ENCODE data around the gene ADAM8. TPM values are rescaled to one million over a fixed set of nuclear protein-coding genes. Genes with fewer than 3 reads are reported as not detected.

ADAM8 gene
- total and polyA plus RNA-seq, 2 donors (not counting 1 experiment from before 2014, with no cell fraction given), result 116 to 196 TPM

GRCh38 chr10:133241501-133242205 lies 35.0 kb downstream of the ADAM8 start:
- peak overlapping the region in 4 of 5 experiments; percentile 57 to 70 (median 65) for H3K4me3 ChIP-seq (ENCODE audit: control extremely low read depth in 1 of 5, extremely low read depth in 1 of 5, insufficient read depth in 1 of 5, low read depth in 2 of 5, low read length in 4 of 5)
- H3K36me3 ChIP-seq (replicated peaks in 1 of 2; ENCODE audit: control extremely low read depth in 1 of 2, control insufficient read depth in 1 of 2, extremely low read depth in 1 of 2, insufficient read depth in 2 of 2, low read length in 1 of 2), result no peaks in the 10 kb centered on the region

More at GRCh38 chr10:133241501-133242205, 35.0 kb downstream of the ADAM8 start:
- Histone ChIP-seq H3K9ac (ENCODE audit: low read length) (peak overlapping the region; percentile 65), H3K4me2 (replicated peaks; ENCODE audit: low read depth, low read length, poor library complexity, severe bottlenecking) (peak overlapping the region; percentile 76), H3K27me3 (replicated peaks in 1 of 4; ENCODE audit: control extremely low read depth in 1 of 4, control insufficient read depth in 3 of 4, insufficient read depth in 4 of 4, low read length in 3 of 4) (peaks cover 0 to 28% (median 13%) of the 10 kb centered on the region in 4 experiments), H4K20me1 (ENCODE audit: control insufficient read depth, insufficient read depth, low read length, poor library complexity, severe bottlenecking) (no peaks in the 10 kb centered on the region), H2AFZ (ENCODE audit: insufficient read depth, low read depth, low read length, poor library complexity, severe bottlenecking) (peak overlapping the region; percentile 74), H3K27ac (ENCODE audit: low read length in 2 of 2) (peak overlapping the region; percentile 4 to 14), H3K9me3 (ENCODE audit: control extremely low read depth in 1 of 3, control insufficient read depth in 2 of 3, insufficient read depth in 1 of 3, low read length in 2 of 3) (no peaks in the 10 kb centered on the region), H3K79me2 (ENCODE audit: control insufficient read depth, insufficient read depth, low read length) (no peaks in the 10 kb centered on the region), H3K4me1 (ENCODE audit: control insufficient read depth in 2 of 2, insufficient read depth in 2 of 2, low read length in 2 of 2) (peaks cover 44 to 50% of the 10 kb centered on the region in 2 donors)
- peaks cover 33% of the 10 kb centered on the region for H3K4me1 Mint-ChIP-seq
- peaks cover 13% of the 10 kb centered on the region for H3K27me3 Mint-ChIP-seq
- TF ChIP-seq EZH2 (IDR thresholded peaks at IDR 0.05; ENCODE audit: borderline replicate concordance, insufficient read depth, low read depth, low read length, poor library complexity, severe bottlenecking), result no peak
- no peak for TF ChIP-seq CTCF (IDR thresholded peaks at IDR 0.05)
- intact Hi-C loops (cut with micrococcal nuclease), result loop anchor here (2.0 kb wide), 1 partner anchor 17 kb away; no protein-coding TSS in a partner anchor
- DNase-seq, result peak; percentile 62
- peak overlapping the region; percentile 85 for H3K4me3 Mint-ChIP-seq
- H3K9me3 Mint-ChIP-seq (ENCODE audit: insufficient read depth), result no peaks in the 10 kb centered on the region
- peak; percentile 45 for ATAC-seq (ENCODE audit: low read depth)
- H3K27ac Mint-ChIP-seq, result peak overlapping the region; percentile 50
- CTCF ChIA-PET, result interaction anchor here (0.7 to 1.3 kb wide), 2 partner anchors 16 to 33 kb away, joined by 3 read pairs; no protein-coding TSS in a partner anchor
- POLR2A ChIA-PET, result interaction anchor here (1.4 kb wide), 1 partner anchor 20 kb away, joined by 3 read pairs; no protein-coding TSS in a partner anchor
- 21% methylated on average over 25 of the region's 25 CpGs for WGBS (ENCODE audit: insufficient coverage)
